DND-41 (cell line): ENCODE measurements around the gene NLRP11.
A peak's percentile ranks its signal among the peaks of the same experiment; 100 is the strongest.

Source experiments
- ATAC-seq: fragments of 200-7000 bp; cut with Tn5 transposase; 3 replicates; pipeline ENCODE4 v1.9.1; 2021; ENCODE audit warnings: low read depth; ENCODE audit not compliant: insufficient read depth
- DNase-seq: peaks from one replicate; pipeline ENCODE4 v3.0.0-alpha.2; 2020
- H2AFZ ChIP-seq: 2 replicates; pipeline ENCODE4 v1.6.0; 2012; ENCODE audit warnings: low read depth, low read length
- H3K27ac ChIP-seq: 2 replicates; pipeline ENCODE4 v1.5.1; 2012; ENCODE audit warnings: low read length, inconsistent platforms
- H3K27me3 ChIP-seq: fragments of 200-600 bp; sonication (generic); 2 replicates; pipeline ENCODE4 v1.6.0; 2012; ENCODE audit warnings: low read length, mild to moderate bottlenecking, inconsistent platforms; ENCODE audit not compliant: insufficient read depth, poor library complexity
- H3K36me3 ChIP-seq: 2 replicates; pipeline ENCODE4 v1.5.1; 2012; ENCODE audit warnings: low read length, inconsistent platforms; ENCODE audit not compliant: insufficient read depth
- H3K4me1 ChIP-seq: 2 replicates; pipeline ENCODE4 v1.5.1; 2012; ENCODE audit warnings: mild to moderate bottlenecking, low read length; ENCODE audit not compliant: insufficient read depth
- H3K4me2 ChIP-seq: 2 replicates; pipeline ENCODE4 v1.6.0; 2012; ENCODE audit warnings: mild to moderate bottlenecking, moderate library complexity, low read length, inconsistent platforms; ENCODE audit not compliant: insufficient read depth
- H3K4me3 ChIP-seq, 2 experiments: fragments of 200-600 bp in 1 of 2; shearing (Covaris generic) in 1 of 2; 2 replicates each; pipeline ENCODE4 v1.5.1; 2012 to 2016; ENCODE audit warnings: inconsistent platforms in 2 of 2, low read length in 2 of 2, mild to moderate bottlenecking in 2 of 2, low read depth in 1 of 2, moderate library complexity in 1 of 2
- H3K79me2 ChIP-seq: 2 replicates; pipeline ENCODE4 v1.6.0; 2012; ENCODE audit warnings: low read length, inconsistent platforms; ENCODE audit not compliant: insufficient read depth
- H3K9ac ChIP-seq: 2 replicates; pipeline ENCODE4 v1.6.0; 2012; ENCODE audit warnings: low read depth, mild to moderate bottlenecking, inconsistent platforms, low read length, moderate library complexity
- H3K9me3 ChIP-seq: 2 replicates; pipeline ENCODE4 v1.5.1; 2012; ENCODE audit warnings: low read length, moderate library complexity, mild to moderate bottlenecking, inconsistent platforms; ENCODE audit not compliant: insufficient read depth, severe bottlenecking
- H4K20me1 ChIP-seq: 2 replicates; pipeline ENCODE4 v1.6.0; 2012; ENCODE audit warnings: low read length; ENCODE audit not compliant: insufficient read depth
- EZH2 ChIP-seq: IDR thresholded peaks from 3 replicates; pipeline ENCODE4 v1.6.1; 2012; ENCODE audit warnings: borderline replicate concordance, low read depth, mild to moderate bottlenecking, moderate library complexity, low read length, inconsistent platforms; ENCODE audit not compliant: severe bottlenecking
- TF ChIP-seq, protein P1 (sequence below): IDR thresholded peaks from 2 replicates; pipeline ENCODE4 v1.5.1; 2012; ENCODE audit warnings: borderline replicate concordance, low read length, moderate library complexity, mild to moderate bottlenecking; ENCODE audit not compliant: poor library complexity, severe bottlenecking; ENCODE audit errors: extremely low read depth

NLRP11 gene

GRCh38 chr19:55809381-55810058 is 22.3 kb downstream of the NLRP11 start:
- Histone ChIP-seq H3K4me2 (no peak overlapping the region), H3K4me3 (no peak overlapping the region)
- no peak for ATAC-seq

DNA sequence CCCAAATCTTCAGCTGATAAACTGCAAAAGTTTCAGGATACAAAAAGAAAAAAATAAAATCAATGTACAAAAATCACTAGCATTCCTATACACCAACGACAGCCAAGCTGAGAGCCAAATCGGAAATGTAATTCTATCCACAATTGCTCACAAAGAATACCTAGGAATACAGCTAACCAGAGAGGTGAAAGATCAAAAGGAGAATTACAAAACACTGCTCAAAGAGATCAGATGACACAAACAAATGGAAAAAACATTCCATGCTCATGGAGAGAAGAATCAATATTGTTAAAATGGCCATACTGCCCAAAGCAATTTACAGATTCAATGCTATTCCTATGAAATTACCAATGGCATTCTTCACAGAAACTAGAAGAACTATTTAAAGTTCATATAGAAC is 29.5 kb downstream of the NLRP11 start:
- H3K36me3 ChIP-seq: no peaks in the 10 kb centered on the region
- H3K4me1 ChIP-seq: no peaks in the 10 kb centered on the region
- no peak overlapping the region for H3K27ac ChIP-seq
- H3K79me2 ChIP-seq: no peaks in the 10 kb centered on the region
- H4K20me1 ChIP-seq: no peaks in the 10 kb centered on the region
- H3K4me2 ChIP-seq: no peak overlapping the region
- H3K27me3 ChIP-seq: no peaks in the 10 kb centered on the region
- no peak overlapping the region for H3K4me3 ChIP-seq
- ATAC-seq (no peak), DNase-seq (no peak)
- TF ChIP-seq EZH2: no peak
- TF ChIP-seq, protein P1, sequence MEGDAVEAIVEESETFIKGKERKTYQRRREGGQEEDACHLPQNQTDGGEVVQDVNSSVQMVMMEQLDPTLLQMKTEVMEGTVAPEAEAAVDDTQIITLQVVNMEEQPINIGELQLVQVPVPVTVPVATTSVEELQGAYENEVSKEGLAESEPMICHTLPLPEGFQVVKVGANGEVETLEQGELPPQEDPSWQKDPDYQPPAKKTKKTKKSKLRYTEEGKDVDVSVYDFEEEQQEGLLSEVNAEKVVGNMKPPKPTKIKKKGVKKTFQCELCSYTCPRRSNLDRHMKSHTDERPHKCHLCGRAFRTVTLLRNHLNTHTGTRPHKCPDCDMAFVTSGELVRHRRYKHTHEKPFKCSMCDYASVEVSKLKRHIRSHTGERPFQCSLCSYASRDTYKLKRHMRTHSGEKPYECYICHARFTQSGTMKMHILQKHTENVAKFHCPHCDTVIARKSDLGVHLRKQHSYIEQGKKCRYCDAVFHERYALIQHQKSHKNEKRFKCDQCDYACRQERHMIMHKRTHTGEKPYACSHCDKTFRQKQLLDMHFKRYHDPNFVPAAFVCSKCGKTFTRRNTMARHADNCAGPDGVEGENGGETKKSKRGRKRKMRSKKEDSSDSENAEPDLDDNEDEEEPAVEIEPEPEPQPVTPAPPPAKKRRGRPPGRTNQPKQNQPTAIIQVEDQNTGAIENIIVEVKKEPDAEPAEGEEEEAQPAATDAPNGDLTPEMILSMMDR: no peak
- H2AFZ ChIP-seq: no peak overlapping the region
- no peaks in the 10 kb centered on the region for H3K9me3 ChIP-seq
- H3K9ac ChIP-seq: no peak overlapping the region

More at GRCh38 chr19:55809381-55810058, 22.3 kb downstream of the NLRP11 start:
- peak; percentile 10 for DNase-seq
- no peak overlapping the region for H3K27ac ChIP-seq
- H3K79me2 ChIP-seq: no peaks in the 10 kb centered on the region
- no peak overlapping the region for H2AFZ ChIP-seq
- no peaks in the 10 kb centered on the region for H4K20me1 ChIP-seq
- H3K36me3 ChIP-seq: no peaks in the 10 kb centered on the region
- no peak for TF ChIP-seq EZH2
- TF ChIP-seq, protein P1: no peak
- no peaks in the 10 kb centered on the region for H3K9me3 ChIP-seq
- no peak overlapping the region for H3K9ac ChIP-seq
- H3K27me3 ChIP-seq: no peaks in the 10 kb centered on the region
- H3K4me1 ChIP-seq: no peaks in the 10 kb centered on the region

GRCh38 chr19:55801416-55801815 is 30.4 kb downstream of the NLRP11 start:
- no peaks in the 10 kb centered on the region for H3K9me3 ChIP-seq

More at GRCh38 chr19:55801416-55801815, 30.4 kb downstream of the NLRP11 start:
- no peak overlapping the region for H3K4me2 ChIP-seq
- no peak overlapping the region for H3K4me3 ChIP-seq
- H3K27ac ChIP-seq: no peak overlapping the region
- H4K20me1 ChIP-seq: no peaks in the 10 kb centered on the region
- H2AFZ ChIP-seq: no peak overlapping the region
- H3K9ac ChIP-seq: no peak overlapping the region
- H3K79me2 ChIP-seq: no peaks in the 10 kb centered on the region
- H3K27me3 ChIP-seq: no peaks in the 10 kb centered on the region
- no peak for TF ChIP-seq EZH2
- TF ChIP-seq, protein P1: no peak
- no peak for ATAC-seq
- no peaks in the 10 kb centered on the region for H3K36me3 ChIP-seq
- DNase-seq: no peak
- H3K4me1 ChIP-seq: no peaks in the 10 kb centered on the region
